ENCODE data around the gene OOEP.
"Not testable (repeated sequence)": the region's sequence is repeated elsewhere in the genome, so short reads cannot be mapped to it uniquely, and the experiment has no call there.

Gene OOEP

GRCh38 chr6:73393278-73393677 is 23.6 kb upstream of the OOEP start:
- TF ChIP-seq, protein P1, sequence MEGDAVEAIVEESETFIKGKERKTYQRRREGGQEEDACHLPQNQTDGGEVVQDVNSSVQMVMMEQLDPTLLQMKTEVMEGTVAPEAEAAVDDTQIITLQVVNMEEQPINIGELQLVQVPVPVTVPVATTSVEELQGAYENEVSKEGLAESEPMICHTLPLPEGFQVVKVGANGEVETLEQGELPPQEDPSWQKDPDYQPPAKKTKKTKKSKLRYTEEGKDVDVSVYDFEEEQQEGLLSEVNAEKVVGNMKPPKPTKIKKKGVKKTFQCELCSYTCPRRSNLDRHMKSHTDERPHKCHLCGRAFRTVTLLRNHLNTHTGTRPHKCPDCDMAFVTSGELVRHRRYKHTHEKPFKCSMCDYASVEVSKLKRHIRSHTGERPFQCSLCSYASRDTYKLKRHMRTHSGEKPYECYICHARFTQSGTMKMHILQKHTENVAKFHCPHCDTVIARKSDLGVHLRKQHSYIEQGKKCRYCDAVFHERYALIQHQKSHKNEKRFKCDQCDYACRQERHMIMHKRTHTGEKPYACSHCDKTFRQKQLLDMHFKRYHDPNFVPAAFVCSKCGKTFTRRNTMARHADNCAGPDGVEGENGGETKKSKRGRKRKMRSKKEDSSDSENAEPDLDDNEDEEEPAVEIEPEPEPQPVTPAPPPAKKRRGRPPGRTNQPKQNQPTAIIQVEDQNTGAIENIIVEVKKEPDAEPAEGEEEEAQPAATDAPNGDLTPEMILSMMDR (IDR thresholded peaks at IDR 0.05; ENCODE audit: extremely low read depth, missing control alignments): no peak

DNA sequence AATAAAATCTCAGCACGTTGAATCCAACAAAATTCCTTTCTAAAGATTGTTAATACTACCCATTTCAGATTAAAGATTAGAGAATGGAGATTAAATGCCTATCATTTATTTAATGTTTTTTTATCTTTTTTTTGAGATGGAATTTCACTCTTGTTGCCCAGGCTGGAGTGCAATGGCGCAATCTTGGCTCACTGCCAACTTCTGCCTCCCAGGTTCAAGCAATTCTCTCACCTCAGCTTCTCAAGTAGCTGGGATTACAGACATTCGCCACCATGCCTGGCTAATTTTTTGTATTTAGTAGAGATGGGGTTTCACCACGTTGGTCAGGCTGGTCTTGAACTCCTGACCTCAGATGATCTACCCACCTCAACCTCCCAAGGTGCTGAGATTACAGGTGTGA is 22.5 kb upstream of the OOEP start:
- DNase-seq (ENCODE audit: low spot score): not testable (repeated sequence)

More at GRCh38 chr6:73393278-73393677, 23.6 kb upstream of the OOEP start:
- no peak for DNase-seq (ENCODE audit: low spot score)

DNA sequence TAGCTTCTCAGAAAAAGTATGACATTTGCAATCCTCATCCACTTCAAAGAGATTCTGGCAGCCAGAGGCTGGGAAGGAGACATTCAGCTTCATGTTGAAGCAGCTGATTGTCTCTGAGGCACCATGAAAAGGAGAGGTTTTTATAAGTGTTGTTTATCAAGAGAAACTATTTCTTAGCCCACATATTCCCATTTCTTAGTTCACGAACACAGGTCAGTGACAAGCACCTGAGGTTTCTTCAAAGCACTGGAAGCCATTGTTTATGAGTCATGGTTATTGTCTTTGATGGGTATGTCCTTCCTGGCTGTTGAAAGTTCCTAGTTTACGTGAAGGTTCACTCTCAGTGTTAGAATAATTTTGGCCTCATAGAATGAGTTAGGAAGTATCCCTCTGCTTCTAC is 22.0 kb upstream of the OOEP start:
- no peak for DNase-seq (ENCODE audit: low spot score)
- TF ChIP-seq, protein P1 (IDR thresholded peaks at IDR 0.05; ENCODE audit: extremely low read depth, missing control alignments): no peak

- DNase-seq (ENCODE audit: low spot score): no peak
Observed at GRCh38 chr6:73389854-73390253, 20.2 kb upstream of the OOEP start.

GRCh38 chr6:73388800-73389512 is 19.3 kb upstream of the OOEP start:
- peak; percentile 78 for DNase-seq (ENCODE audit: low spot score)
- TF ChIP-seq, protein P1 (IDR thresholded peaks at IDR 0.05; ENCODE audit: extremely low read depth, missing control alignments): peak; percentile 49

More at GRCh38 chr6:73389854-73390253, 20.2 kb upstream of the OOEP start:
- TF ChIP-seq, protein P1 (IDR thresholded peaks at IDR 0.05; ENCODE audit: extremely low read depth, missing control alignments): no peak

GRCh38 chr6:73388433-73388799 is 18.7 kb upstream of the OOEP start:
- no peak for DNase-seq (ENCODE audit: low spot score)
- TF ChIP-seq, protein P1 (IDR thresholded peaks at IDR 0.05; ENCODE audit: extremely low read depth, missing control alignments): no peak

- TF ChIP-seq, protein P1 (IDR thresholded peaks at IDR 0.05; ENCODE audit: extremely low read depth, missing control alignments): no peak
- DNase-seq (ENCODE audit: low spot score): no peak
Observed at GRCh38 chr6:73382462-73383113, 12.9 kb upstream of the OOEP start.

DNA sequence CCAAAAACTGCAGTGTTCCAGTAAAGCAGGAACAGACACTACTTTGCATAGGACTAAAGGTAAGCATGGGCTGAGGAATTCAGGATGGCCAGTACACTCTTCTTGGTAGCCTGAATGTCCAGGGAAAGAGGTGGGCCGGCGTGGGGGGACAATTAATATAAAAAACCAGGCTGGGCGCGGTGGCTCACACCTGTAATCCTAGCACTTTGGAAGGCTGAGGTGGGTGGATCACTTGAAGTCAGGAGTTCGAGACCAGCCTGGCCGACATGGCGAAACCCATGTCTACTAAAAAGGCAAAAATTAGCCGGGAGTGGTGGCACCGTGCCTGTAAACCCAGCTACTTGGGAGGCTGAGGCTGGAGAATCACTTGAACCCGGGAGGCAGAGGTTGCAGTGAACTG is 11.8 kb upstream of the OOEP start:
- DNase-seq (ENCODE audit: low spot score): not testable (repeated sequence)

Measured in GM20000 (cell line).